ENCODE data around the gene AAR2. TPM values are rescaled to one million over a fixed set of nuclear protein-coding genes. Genes with fewer than 3 reads are reported as not detected.

AAR2 gene
- total and polyA plus RNA-seq, 9 donors: 20.5 to 28.9 (median 27.1) TPM

Other genes with a start within 250 kb of the AAR2 start
- gene EPB41L1, start 81.7 kb upstream of the AAR2 start, total RNA-seq: 14.3 TPM
- gene EPB41L1, start 81.7 kb upstream of the AAR2 start, polyA plus RNA-seq (ENCODE audit: insufficient read depth in 1 of 8, insufficient read length in 8 of 8, low replicate concordance in 1 of 8): 10 to 100 TPM; 18.5 to 37.6 (median 26.4) TPM
- 13.0 TPM for gene DLGAP4, start 69.9 kb downstream of the AAR2 start, total RNA-seq
- gene DLGAP4, start 69.9 kb downstream of the AAR2 start, polyA plus RNA-seq (ENCODE audit: insufficient read depth in 1 of 8, insufficient read length in 8 of 8, low replicate concordance in 1 of 8): 10 to 100 TPM; 43.6 to 63.9 (median 52.3) TPM

Measured in muscle of leg (tissue), 9 donors.